ENCODE measurements around the gene MFAP3L.

Gene MFAP3L

DNA sequence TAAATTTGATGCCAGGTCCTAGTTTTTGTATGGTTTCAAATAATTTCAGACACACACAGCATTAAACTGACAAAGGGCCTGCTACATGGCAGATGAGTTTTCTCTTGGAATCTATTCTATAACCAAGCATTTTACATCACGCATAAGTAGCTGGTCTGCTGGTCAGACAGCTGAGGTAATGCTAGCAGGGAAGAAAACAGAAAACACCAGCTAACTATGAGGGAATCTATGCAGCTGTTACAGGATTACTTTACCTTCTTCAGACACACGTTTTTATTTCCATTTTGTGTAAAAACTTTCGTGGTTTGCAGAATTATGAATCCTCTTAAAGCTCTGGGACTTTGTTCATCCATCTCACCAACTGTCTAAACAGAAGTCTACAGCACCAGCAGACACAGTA is 42.0 kb downstream of the MFAP3L start:
- no peak for TF ChIP-seq SNAI2 (CRISPR knock-in tag; IDR thresholded peaks at IDR 0.05)
- TF ChIP-seq ZNF8 (CRISPR knock-in tag; IDR thresholded peaks at IDR 0.05): no peak
- TF ChIP-seq POU6F1 (CRISPR knock-in tag; IDR thresholded peaks at IDR 0.05; ENCODE audit: borderline replicate concordance, low read depth): no peak
- no peak for TF ChIP-seq TSHZ2 (CRISPR knock-in tag; IDR thresholded peaks at IDR 0.05)
- TF ChIP-seq ZFP30 (CRISPR knock-in tag; IDR thresholded peaks at IDR 0.05): no peak
- TF ChIP-seq CSDC2 (CRISPR knock-in tag; IDR thresholded peaks at IDR 0.05): no peak
- TF ChIP-seq OSR1 (CRISPR knock-in tag; IDR thresholded peaks at IDR 0.05): no peak
- no peak for TF ChIP-seq CREB5 (CRISPR knock-in tag; IDR thresholded peaks at IDR 0.05; ENCODE audit: low read depth)
- no peak for TF ChIP-seq RARB (CRISPR knock-in tag; IDR thresholded peaks at IDR 0.05)
- no peak for TF ChIP-seq ARNTL (CRISPR knock-in tag; IDR thresholded peaks at IDR 0.05; ENCODE audit: borderline replicate concordance, low read depth)
- no peak for TF ChIP-seq ZNF565 (CRISPR knock-in tag; conservative IDR thresholded peaks at IDR 0.05; ENCODE audit: low read depth)
- TF ChIP-seq PATZ1 (CRISPR knock-in tag; IDR thresholded peaks at IDR 0.05; ENCODE audit: borderline replicate concordance): no peak
- no peak for TF ChIP-seq TOX (CRISPR knock-in tag; IDR thresholded peaks at IDR 0.05; ENCODE audit: borderline replicate concordance)
- TF ChIP-seq ESRRG (CRISPR knock-in tag; IDR thresholded peaks at IDR 0.05): no peak
- TF ChIP-seq GLIS3 (CRISPR knock-in tag; IDR thresholded peaks at IDR 0.05): no peak
- TF ChIP-seq ZNF70 (CRISPR knock-in tag; IDR thresholded peaks at IDR 0.05): no peak
- ATAC-seq: no peak

GRCh38 chr4:169976951-169977350 is 49.2 kb downstream of the MFAP3L start:
- no peak for TF ChIP-seq ISL1 (CRISPR knock-in tag; IDR thresholded peaks at IDR 0.05)
- no peak for TF ChIP-seq ZFP30 (CRISPR knock-in tag; IDR thresholded peaks at IDR 0.05)
- TF ChIP-seq SNAI2 (CRISPR knock-in tag; IDR thresholded peaks at IDR 0.05): no peak
- TF ChIP-seq ESRRG (CRISPR knock-in tag; IDR thresholded peaks at IDR 0.05): no peak
- no peak for ATAC-seq

DNA sequence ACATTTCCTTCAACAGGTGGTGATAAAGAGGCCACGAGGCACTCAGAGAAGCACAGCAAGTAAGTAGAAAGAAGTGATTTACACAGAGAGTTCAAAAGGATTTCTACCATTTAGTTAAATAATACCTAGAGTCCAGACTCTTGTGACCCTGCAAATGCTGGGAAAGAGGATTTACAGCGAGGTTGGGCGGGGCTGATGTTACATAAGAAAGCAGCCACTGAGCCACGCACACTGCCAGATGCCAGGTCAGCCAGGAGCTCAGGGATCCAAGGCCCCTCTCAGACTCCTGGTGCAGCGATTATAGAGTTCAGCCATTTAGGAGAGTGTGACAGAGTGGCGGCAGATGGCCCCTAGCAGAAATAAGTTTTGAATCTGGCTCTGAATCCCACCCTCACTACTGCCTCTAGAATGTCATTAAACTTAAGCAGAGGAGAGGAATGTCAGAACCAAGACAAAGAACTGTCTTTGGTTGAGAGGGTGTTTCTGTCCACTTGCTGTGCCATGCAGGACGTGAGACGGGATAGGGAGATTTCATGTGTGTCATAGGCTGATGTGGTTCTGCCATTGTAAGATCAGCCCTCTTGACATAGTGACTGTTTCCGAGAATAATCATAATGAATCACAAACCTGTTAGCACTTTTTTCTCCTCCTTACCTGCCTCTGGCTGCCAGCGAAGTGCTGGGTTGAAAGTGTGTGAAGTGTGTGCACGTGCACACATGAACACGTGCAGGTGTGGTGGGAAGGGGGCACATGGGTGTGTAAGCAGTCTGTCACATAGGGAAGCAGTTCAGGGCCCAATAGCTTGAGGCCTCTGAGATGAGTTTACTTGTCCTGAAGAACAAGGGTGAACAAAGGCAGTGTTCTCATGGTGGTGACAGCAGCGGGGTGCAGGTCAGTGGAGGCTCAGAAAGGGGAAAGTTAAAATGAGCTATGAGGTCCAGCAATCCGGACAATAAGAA is 50.1 kb downstream of the MFAP3L start:
- peak; percentile 26; the same call in 1 of the 3 replicates for ATAC-seq
- TF ChIP-seq ISL1 (CRISPR knock-in tag; IDR thresholded peaks at IDR 0.05): no peak
- TF ChIP-seq GLIS3 (CRISPR knock-in tag; IDR thresholded peaks at IDR 0.05): no peak
- no peak for TF ChIP-seq ZNF565 (CRISPR knock-in tag; conservative IDR thresholded peaks at IDR 0.05; ENCODE audit: low read depth)
- no peak for TF ChIP-seq ARNTL (CRISPR knock-in tag; IDR thresholded peaks at IDR 0.05; ENCODE audit: borderline replicate concordance, low read depth)
- TF ChIP-seq ZNF8 (CRISPR knock-in tag; IDR thresholded peaks at IDR 0.05): no peak

- ATAC-seq: peak; percentile 55
- TF ChIP-seq POU6F1 (CRISPR knock-in tag; IDR thresholded peaks at IDR 0.05; ENCODE audit: borderline replicate concordance, low read depth) (no peak), RARB (CRISPR knock-in tag; IDR thresholded peaks at IDR 0.05) (no peak), TCF4 (CRISPR knock-in tag; IDR thresholded peaks at IDR 0.05; ENCODE audit: borderline replicate concordance) (no peak), BACH2 (CRISPR knock-in tag; IDR thresholded peaks at IDR 0.05; ENCODE audit: borderline replicate concordance) (no peak), ISL1 (CRISPR knock-in tag; IDR thresholded peaks at IDR 0.05) (no peak), CSRNP3 (CRISPR knock-in tag; IDR thresholded peaks at IDR 0.05) (no peak), ZNF565 (CRISPR knock-in tag; conservative IDR thresholded peaks at IDR 0.05; ENCODE audit: low read depth) (no peak), PPARA (CRISPR knock-in tag; IDR thresholded peaks at IDR 0.05; ENCODE audit: borderline replicate concordance) (no peak), ZFP30 (CRISPR knock-in tag; IDR thresholded peaks at IDR 0.05) (no peak), SNAI2 (CRISPR knock-in tag; IDR thresholded peaks at IDR 0.05) (no peak)
Measured at GRCh38 chr4:169975131-169975837, 50.9 kb downstream of the MFAP3L start.
